Neural progenitor cell (in vitro differentiated cells): ENCODE results near the gene POU2F2.

Source experiments
- CTCF ChIP-seq: fragments of 200-600 bp; sonication (generic); IDR thresholded peaks from 2 replicates; pipeline ENCODE4 v1.5.1; 2017; ENCODE audit warnings: antibody characterized with exemption, mild to moderate bottlenecking
- EZH2 ChIP-seq: fragments of 200-600 bp; sonication (generic); IDR thresholded peaks from 2 replicates; pipeline ENCODE4 v1.6.1; 2017; ENCODE audit warnings: antibody characterized with exemption, mild to moderate bottlenecking, moderate library complexity
- EZH2phosphoT487 ChIP-seq: fragments of 200-600 bp; sonication (generic); IDR thresholded peaks from 2 replicates; pipeline ENCODE4 v1.6.1; 2017; ENCODE audit warnings: antibody characterized with exemption

DNA sequence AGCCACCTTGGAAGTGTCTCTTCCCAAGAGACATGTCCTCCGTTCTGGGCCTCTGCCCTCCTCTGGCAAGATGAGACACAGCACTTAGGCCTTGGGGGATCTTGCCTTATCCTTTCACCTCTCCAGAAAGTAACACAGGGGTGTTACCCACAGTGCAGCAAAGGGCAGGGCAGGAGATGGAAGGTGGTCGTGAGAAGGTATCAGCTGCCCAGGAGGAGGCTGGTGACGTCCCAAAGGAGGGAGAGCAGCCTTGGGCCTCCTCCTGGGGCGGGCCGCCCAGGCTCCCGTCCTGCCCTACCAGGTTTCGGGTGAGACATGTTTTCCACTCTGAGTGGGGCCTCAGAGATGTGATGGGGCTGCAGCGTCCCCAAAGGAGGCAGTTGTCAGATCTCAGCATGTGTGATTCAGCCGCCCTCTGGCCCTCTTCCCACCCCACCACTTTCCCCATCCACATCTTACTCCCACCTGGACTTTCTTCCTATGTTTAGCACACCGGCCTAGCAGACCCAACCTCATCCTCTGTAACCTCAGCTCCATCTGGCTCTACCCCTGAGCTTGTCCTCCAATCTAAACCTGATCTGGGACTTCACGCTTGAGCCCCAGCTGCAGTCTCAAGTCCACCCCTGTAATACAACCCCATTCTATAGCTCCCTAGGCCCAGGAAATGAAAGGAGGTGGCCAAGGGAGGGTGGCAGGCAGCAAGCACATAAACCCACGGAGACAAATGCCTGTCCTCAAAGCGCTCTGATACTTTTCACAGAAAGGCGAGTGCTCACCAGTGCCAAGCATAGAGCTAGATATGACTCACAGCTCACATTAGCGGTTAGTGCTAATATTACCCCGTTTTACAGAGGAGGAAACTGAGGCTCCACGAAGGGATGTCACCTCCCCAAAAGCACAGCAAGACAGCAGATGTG is 9.3 kb downstream of the POU2F2 start:
- TF ChIP-seq CTCF, result no peak
- no peak for TF ChIP-seq EZH2
- TF ChIP-seq EZH2phosphoT487, result no peak
